IPS-15b (cell line): ENCODE data around the gene OAF.

Experiments
- H3K27me3 ChIP-seq: one replicate; pipeline ENCODE4 v1.6.1; 2013; ENCODE audit warnings: low read length; ENCODE audit not compliant: control insufficient read depth, insufficient read depth
- H3K36me3 ChIP-seq: one replicate; pipeline ENCODE4 v1.6.1; 2013; ENCODE audit warnings: low read length; ENCODE audit not compliant: control insufficient read depth, insufficient read depth
- H3K4me1 ChIP-seq: one replicate; pipeline ENCODE4 v1.6.1; 2013; ENCODE audit warnings: mild to moderate bottlenecking, low read length; ENCODE audit not compliant: control insufficient read depth, insufficient read depth
- H3K4me3 ChIP-seq: one replicate; pipeline ENCODE4 v1.5.1; 2013; ENCODE audit warnings: low read depth, low read length
- H3K9ac ChIP-seq: one replicate; pipeline ENCODE4 v1.6.1; 2013; ENCODE audit warnings: low read depth, mild to moderate bottlenecking, low read length
- H3K9me3 ChIP-seq: one replicate; pipeline ENCODE4 v1.6.1; 2013; ENCODE audit warnings: mild to moderate bottlenecking, low read length; ENCODE audit not compliant: control insufficient read depth, insufficient read depth

The OAF gene

DNA sequence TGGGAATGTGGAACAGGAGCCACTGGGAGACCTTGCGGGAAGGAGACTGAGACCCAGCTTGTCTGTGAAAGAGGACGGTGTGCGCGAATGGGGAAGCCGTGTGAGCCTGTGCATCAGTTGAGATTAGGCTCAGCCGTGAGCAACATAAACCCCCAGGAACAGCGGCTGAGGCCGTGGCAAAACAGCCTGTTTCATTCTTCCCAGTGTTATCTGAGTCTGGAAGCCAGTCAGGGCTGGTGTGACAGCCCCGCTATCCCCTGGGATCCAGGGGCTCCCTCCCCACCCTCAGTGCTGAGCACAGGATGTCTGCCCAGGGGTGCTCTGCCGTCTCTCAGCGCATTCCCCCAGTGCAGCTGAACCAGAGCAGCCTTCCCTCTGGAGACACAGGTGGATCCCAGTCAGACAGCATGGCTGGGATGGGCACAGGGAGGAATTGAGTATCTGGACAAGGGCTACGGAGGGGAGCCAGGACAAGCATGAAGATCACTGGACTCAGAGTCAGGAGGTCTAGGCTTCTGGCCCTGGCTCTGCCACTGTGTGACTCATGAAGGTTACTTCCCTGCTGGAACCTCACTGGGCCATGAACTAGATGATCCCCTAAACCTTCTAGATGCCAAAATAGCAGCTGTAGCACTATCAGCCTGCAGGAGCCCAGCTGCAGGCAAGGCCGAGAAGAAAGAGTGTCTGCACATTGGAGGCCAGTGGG, 8.6 kb downstream of the OAF start:
- Histone ChIP-seq H3K9ac (no peak overlapping the region), H3K9me3 (no peaks in the 10 kb centered on the region), H3K27me3 (peaks cover 81% of the 10 kb centered on the region), H3K4me3 (no peak overlapping the region), H3K4me1 (no peaks in the 10 kb centered on the region), H3K36me3 (no peaks in the 10 kb centered on the region)

GRCh38 chr11:120219938-120220746, 9.3 kb downstream of the OAF start:
- peaks cover 73% of the 10 kb centered on the region for H3K27me3 ChIP-seq

DNA sequence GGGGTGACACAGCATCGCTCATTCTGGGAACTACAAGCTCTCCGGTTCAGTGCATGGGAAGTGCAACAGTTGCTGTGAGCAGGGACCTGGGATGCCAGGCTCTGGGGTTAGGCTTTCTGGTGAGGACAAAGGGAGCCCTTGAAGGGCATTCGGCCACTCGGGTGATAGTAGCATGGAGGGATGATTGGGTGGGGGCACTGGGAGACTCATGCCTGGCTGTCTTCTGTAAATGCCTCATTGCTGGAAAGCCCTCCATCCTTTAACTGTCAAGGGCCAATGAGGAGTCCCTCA, 9.9 kb downstream of the OAF start:
- Histone ChIP-seq H3K9me3 (no peaks in the 10 kb centered on the region), H3K4me1 (no peaks in the 10 kb centered on the region), H3K36me3 (no peaks in the 10 kb centered on the region), H3K9ac (no peak overlapping the region), H3K4me3 (no peak overlapping the region), H3K27me3 (peaks cover 68% of the 10 kb centered on the region)

More at GRCh38 chr11:120219938-120220746, 9.3 kb downstream of the OAF start:
- H3K9me3 ChIP-seq, result no peaks in the 10 kb centered on the region
- H3K9ac ChIP-seq, result no peak overlapping the region
- H3K4me1 ChIP-seq, result no peaks in the 10 kb centered on the region
- no peak overlapping the region for H3K4me3 ChIP-seq
- H3K36me3 ChIP-seq, result no peaks in the 10 kb centered on the region

GRCh38 chr11:120221115-120221752, 10.4 kb downstream of the OAF start:
- H3K27me3 ChIP-seq, result peaks cover 67% of the 10 kb centered on the region
- no peak overlapping the region for H3K9ac ChIP-seq
- no peaks in the 10 kb centered on the region for H3K4me1 ChIP-seq
- no peak overlapping the region for H3K4me3 ChIP-seq
- H3K36me3 ChIP-seq, result no peaks in the 10 kb centered on the region
- no peaks in the 10 kb centered on the region for H3K9me3 ChIP-seq

DNA sequence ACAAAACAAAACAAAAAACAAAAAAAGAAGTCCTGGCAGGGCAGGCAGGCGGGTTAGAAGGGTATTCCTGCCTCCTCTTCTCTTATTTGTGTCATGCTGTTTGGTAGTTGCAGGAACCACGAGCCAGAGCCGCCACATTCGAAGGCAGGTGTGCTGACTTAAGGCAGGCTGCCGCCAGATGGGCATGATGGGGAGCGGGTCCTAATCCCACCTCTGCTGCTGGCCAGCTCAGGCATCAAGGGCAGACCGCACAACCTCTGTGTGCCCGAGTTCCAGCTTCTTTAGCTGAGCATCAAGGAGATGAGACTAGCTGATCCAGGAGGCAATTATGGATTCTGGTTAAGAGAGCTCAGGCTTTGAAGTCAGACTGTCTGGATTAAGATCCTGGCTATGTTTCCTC, 12.1 kb downstream of the OAF start:
- no peak overlapping the region for H3K4me3 ChIP-seq
- no peaks in the 10 kb centered on the region for H3K4me1 ChIP-seq
- H3K36me3 ChIP-seq, result no peaks in the 10 kb centered on the region
- peaks cover 52% of the 10 kb centered on the region for H3K27me3 ChIP-seq
- no peak overlapping the region for H3K9ac ChIP-seq
- H3K9me3 ChIP-seq, result no peaks in the 10 kb centered on the region

DNA sequence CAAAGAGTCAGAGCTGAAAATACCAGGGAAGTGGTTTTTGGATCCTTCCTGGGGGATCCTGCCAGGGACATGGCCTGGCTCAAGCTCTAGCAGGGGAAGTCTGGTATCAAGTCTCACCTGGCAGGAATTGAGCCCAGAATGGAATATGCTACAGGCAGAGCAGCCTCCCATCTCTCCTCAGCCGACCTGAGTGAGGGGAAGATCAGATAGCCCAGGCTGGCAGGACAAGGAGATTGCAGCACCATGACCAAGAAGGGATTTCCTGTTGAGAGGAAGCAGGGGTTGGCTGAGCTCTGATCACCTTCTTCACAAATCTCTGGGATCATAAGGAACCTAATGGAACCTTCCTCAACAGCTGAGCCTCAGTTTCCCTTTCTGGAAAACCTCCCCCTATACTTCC, 13.0 kb downstream of the OAF start:
- no peak overlapping the region for H3K9ac ChIP-seq
- no peaks in the 10 kb centered on the region for H3K4me1 ChIP-seq
- no peak overlapping the region for H3K4me3 ChIP-seq
- no peaks in the 10 kb centered on the region for H3K9me3 ChIP-seq
- no peaks in the 10 kb centered on the region for H3K36me3 ChIP-seq
- H3K27me3 ChIP-seq, result peaks cover 45% of the 10 kb centered on the region

- no peaks in the 10 kb centered on the region for H3K36me3 ChIP-seq
- H3K4me1 ChIP-seq, result no peaks in the 10 kb centered on the region
- H3K9me3 ChIP-seq, result no peaks in the 10 kb centered on the region
- H3K27me3 ChIP-seq, result peaks cover 41% of the 10 kb centered on the region
- no peak overlapping the region for H3K4me3 ChIP-seq
- no peak overlapping the region for H3K9ac ChIP-seq
Measured at GRCh38 chr11:120224361-120224760, 13.5 kb downstream of the OAF start.

DNA sequence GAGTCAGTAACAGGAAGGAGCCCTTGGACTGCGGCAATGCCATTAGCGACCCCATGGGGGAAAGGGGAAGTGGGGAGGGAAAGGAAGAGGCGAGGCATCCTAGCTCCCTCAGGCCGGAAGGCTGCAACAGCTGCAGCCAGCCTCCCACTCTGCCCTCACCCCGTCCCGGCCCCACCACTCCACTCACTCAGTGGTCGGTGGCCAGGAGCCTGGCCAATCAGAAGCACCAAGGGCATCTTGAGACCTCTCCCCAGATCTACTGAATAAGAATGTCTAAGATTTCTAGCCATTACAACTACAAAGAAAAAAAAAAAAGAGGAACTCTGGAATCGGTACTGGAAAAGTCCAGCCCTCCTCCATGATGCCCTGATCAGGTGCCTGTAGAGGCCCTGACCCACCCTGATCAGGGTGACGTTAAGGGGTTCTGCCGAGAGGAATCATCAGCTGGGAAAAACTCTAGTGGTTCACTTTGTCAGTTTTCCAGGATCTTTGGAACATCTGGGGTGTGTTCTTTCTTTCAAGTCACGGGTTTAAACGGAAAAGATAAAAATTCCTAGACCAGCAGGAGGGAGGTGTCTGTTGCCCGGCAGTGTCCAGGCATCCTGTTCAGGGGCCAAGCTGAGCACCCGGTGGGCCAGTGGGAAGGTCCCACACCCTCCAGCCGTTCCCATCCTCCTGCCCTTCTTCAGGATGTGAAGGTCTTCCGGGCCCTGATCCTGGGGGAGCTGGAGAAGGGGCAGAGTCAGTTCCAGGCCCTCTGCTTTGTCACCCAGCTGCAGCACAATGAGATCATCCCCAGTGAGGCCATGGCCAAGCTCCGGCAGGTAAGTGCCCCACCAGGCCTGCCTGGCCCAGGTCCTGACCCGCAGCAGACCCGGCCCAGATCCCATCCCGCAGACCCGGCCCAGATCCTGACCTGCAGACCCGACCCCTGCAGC, 14.4 kb downstream of the OAF start:
- no peaks in the 10 kb centered on the region for H3K9me3 ChIP-seq
- no peak overlapping the region for H3K4me3 ChIP-seq
- H3K4me1 ChIP-seq, result no peaks in the 10 kb centered on the region
- peaks cover 32% of the 10 kb centered on the region for H3K27me3 ChIP-seq
- H3K9ac ChIP-seq, result no peak overlapping the region
- no peaks in the 10 kb centered on the region for H3K36me3 ChIP-seq

DNA sequence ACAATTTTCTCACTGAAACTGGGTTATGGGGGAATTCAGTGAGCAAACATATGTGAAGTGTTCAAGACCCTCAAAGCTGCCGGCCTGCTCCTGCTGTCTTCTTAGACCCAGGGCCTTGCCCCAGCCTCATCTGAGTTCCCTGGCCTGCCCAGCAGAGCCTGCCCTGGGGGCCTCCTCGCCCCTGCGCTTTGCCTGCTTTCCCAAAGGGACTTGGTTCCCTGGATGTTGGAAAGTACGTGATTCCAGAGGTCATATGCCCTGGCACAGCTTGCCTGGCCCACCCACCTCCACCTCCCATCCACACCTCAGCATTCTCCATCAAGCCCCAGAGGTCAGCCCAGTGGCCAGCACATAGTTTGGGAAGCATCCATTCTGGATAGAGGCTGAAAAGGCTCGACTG, 15.4 kb downstream of the OAF start:
- H3K4me3 ChIP-seq, result no peak overlapping the region
- peaks cover 23% of the 10 kb centered on the region for H3K27me3 ChIP-seq
- no peak overlapping the region for H3K9ac ChIP-seq
- H3K4me1 ChIP-seq, result no peaks in the 10 kb centered on the region
- no peaks in the 10 kb centered on the region for H3K9me3 ChIP-seq
- H3K36me3 ChIP-seq, result no peaks in the 10 kb centered on the region

GRCh38 chr11:120226714-120227113, 15.9 kb downstream of the OAF start:
- no peaks in the 10 kb centered on the region for H3K4me1 ChIP-seq
- no peaks in the 10 kb centered on the region for H3K9me3 ChIP-seq
- peaks cover 19% of the 10 kb centered on the region for H3K27me3 ChIP-seq
- H3K36me3 ChIP-seq, result no peaks in the 10 kb centered on the region
- no peak overlapping the region for H3K4me3 ChIP-seq
- H3K9ac ChIP-seq, result no peak overlapping the region

DNA sequence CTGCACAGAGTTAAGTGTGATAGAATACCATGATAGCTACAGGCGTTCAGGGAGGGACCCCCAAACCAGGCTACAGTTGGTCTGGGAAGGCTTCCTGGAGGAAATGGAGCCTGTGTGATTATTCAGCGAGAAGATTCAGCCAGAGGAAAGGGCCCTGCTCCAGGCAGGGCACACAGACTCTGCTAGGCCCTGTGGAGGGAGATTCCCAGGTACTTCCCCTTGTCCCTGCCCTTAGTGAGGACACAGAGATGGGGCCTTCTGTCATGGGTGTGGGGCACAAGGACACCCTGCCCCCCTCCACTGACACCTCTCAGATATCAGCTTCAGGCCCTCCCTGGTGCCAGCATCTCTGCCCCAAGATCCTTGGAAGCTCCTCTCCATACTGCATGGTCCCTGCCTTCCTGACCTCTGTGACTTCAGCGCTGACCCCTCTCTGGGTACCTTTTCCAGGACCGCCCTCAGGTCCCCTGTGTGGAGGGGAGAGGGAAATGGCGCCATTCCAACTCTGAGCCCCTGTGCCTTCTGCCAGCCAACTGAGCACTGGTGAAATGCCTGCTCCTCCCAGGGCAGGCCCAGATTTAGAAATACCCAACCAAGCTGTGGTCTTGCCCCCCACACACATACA, 16.5 kb downstream of the OAF start:
- H3K36me3 ChIP-seq, result no peaks in the 10 kb centered on the region
- no peaks in the 10 kb centered on the region for H3K9me3 ChIP-seq
- H3K27me3 ChIP-seq, result peaks cover 17% of the 10 kb centered on the region
- no peak overlapping the region for H3K4me3 ChIP-seq
- H3K9ac ChIP-seq, result no peak overlapping the region
- no peaks in the 10 kb centered on the region for H3K4me1 ChIP-seq
